PC-9 (cell line): ENCODE measurements around the gene TMEFF1. TPM values are rescaled to one million over a fixed set of nuclear protein-coding genes. Genes with fewer than 3 reads are reported as not detected.

Source experiments
- BruUV-seq: library from RNA; stranded (reverse); fragments of 400-500 nt; replicated peaks from 2 replicates; lab custom pipeline; 2021; lab: Mats Ljungman, UMichigan
- CTCF ChIA-PET: fragments of 300-600 bp; sonication (Branson Sonifier 250); formaldehyde crosslinking; loops from one replicate; lab custom pipeline; 2022; ENCODE audit warnings: antibody characterized with exemption; lab: Charles Lee
- POLR2A ChIA-PET: fragments of 300-600 bp; sonication (Branson Sonifier 250); formaldehyde crosslinking; loops from one replicate; lab custom pipeline; 2022; ENCODE audit warnings: antibody characterized with exemption; ENCODE audit not compliant: unreplicated experiment; lab: Charles Lee
- DNase-seq, 2 experiments: peaks; one replicate each; pipeline versions ENCODE4 v3.0.0 to v3.0.0-alpha.2; 2015 to 2022; ENCODE audit warnings: mixed read lengths in 1 of 2
- H2AFZ ChIP-seq: fragments of 200-600 bp; sonication (generic); 2 replicates; pipeline ENCODE4 v1.8.1; 2017; ENCODE audit warnings: antibody characterized with exemption
- H3F3A ChIP-seq: fragments of 200-600 bp; sonication (generic); 2 replicates; pipeline ENCODE4 v1.8.1; 2017; ENCODE audit warnings: antibody characterized with exemption, mild to moderate bottlenecking, low read depth; ENCODE audit not compliant: insufficient read depth
- H3K27ac ChIP-seq: fragments of 200-600 bp; sonication (generic); 2 replicates; pipeline ENCODE4 v1.6.1; 2016; ENCODE audit warnings: mixed run types
- H3K27me3 ChIP-seq: fragments of 200-600 bp; sonication (generic); 2 replicates; pipeline ENCODE4 v1.6.1; 2016; ENCODE audit warnings: low read depth, mixed run types; ENCODE audit not compliant: insufficient read depth
- H3K36me3 ChIP-seq: fragments of 200-600 bp; sonication (generic); 2 replicates; pipeline ENCODE4 v1.6.1; 2016; ENCODE audit warnings: low read depth, mixed run types
- H3K4me1 ChIP-seq: fragments of 200-600 bp; sonication (generic); replicated peaks from 2 replicates; pipeline ENCODE4 v1.6.1; 2016; ENCODE audit warnings: mixed run types; ENCODE audit not compliant: insufficient read depth
- H3K4me2 ChIP-seq: fragments of 200-600 bp; sonication (generic); 2 replicates; pipeline ENCODE4 v1.6.1; 2017; ENCODE audit warnings: mixed run types
- H3K4me3 ChIP-seq: fragments of 200-600 bp; sonication (generic); 2 replicates; pipeline ENCODE4 v1.6.1; 2016; ENCODE audit warnings: mixed run types
- H3K79me2 ChIP-seq: fragments of 200-600 bp; sonication (generic); 2 replicates; pipeline ENCODE4 v1.6.1; 2017; ENCODE audit warnings: low read depth, mixed run types
- H3K9me2 ChIP-seq: fragments of 200-600 bp; sonication (generic); 2 replicates; pipeline ENCODE4 v1.8.1; 2017; ENCODE audit warnings: mild to moderate bottlenecking; ENCODE audit not compliant: insufficient read depth
- H3K9me3 ChIP-seq: fragments of 200-600 bp; sonication (generic); 2 replicates; pipeline ENCODE4 v1.8.1; 2016; ENCODE audit warnings: low read depth; ENCODE audit not compliant: insufficient read depth
- H4K20me1 ChIP-seq: fragments of 200-600 bp; sonication (generic); 2 replicates; pipeline ENCODE4 v1.8.1; 2017; ENCODE audit not compliant: insufficient read depth
- EZH2 ChIP-seq: fragments of 200-600 bp; sonication (generic); IDR thresholded peaks from 2 replicates; pipeline ENCODE4 v1.8.0; 2017; ENCODE audit warnings: antibody characterized with exemption, low read depth
- intact Hi-C: fragments of 100-400 bp; cut with micrococcal nuclease; formaldehyde crosslinking; loops from one replicate; pipeline ENCODE4 v1.10.0; 2022; ENCODE audit not compliant: unreplicated experiment
- total RNA-seq: library from RNA; stranded (reverse); gene quantifications from 2 replicates; pipeline ENCODE4 v1.2.3, GENCODE V29; 2021
- TF ChIP-seq, protein P1 (sequence below): fragments of 200-600 bp; sonication (generic); conservative IDR thresholded peaks from 2 replicates; pipeline ENCODE4 v1.6.1; 2017; ENCODE audit warnings: mixed run types, antibody characterized with exemption, mild to moderate bottlenecking, moderate library complexity

The TMEFF1 gene
- total RNA-seq, 1 experiment from 2014 or later = 1.1 TPM

DNA sequence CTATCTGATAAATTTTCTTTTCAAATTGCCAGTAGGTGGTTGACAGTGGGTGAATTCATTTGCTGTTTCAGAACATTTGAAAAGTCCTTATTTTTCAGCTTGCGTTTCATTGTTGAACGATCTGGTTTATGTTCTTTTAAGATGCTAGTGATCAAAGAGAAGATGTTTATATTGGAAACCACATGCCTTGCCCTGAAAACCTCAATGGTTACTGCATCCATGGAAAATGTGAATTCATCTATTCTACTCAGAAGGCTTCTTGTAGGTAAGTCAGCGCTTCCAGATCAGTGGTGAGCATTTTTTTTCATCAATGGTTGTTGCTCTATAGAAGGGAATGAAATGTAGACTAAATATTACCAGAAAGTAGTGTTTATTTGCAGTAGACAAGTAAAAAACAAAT lies 88.3 kb downstream of the TMEFF1 start:
- intact Hi-C loops = no loop called here
- Histone ChIP-seq H3K79me2 (no peaks in the 10 kb centered on the region), H3K27me3 (no peaks in the 10 kb centered on the region), H3K9me2 (no peaks in the 10 kb centered on the region), H3K4me1 (no peaks in the 10 kb centered on the region), H2AFZ (no peak overlapping the region), H3K36me3 (no peaks in the 10 kb centered on the region), H3F3A (no peaks in the 10 kb centered on the region), H4K20me1 (no peaks in the 10 kb centered on the region), H3K9me3 (no peaks in the 10 kb centered on the region), H3K4me3 (no peak overlapping the region), H3K4me2 (no peak overlapping the region), H3K27ac (no peak overlapping the region)
- TF ChIP-seq, protein P1, sequence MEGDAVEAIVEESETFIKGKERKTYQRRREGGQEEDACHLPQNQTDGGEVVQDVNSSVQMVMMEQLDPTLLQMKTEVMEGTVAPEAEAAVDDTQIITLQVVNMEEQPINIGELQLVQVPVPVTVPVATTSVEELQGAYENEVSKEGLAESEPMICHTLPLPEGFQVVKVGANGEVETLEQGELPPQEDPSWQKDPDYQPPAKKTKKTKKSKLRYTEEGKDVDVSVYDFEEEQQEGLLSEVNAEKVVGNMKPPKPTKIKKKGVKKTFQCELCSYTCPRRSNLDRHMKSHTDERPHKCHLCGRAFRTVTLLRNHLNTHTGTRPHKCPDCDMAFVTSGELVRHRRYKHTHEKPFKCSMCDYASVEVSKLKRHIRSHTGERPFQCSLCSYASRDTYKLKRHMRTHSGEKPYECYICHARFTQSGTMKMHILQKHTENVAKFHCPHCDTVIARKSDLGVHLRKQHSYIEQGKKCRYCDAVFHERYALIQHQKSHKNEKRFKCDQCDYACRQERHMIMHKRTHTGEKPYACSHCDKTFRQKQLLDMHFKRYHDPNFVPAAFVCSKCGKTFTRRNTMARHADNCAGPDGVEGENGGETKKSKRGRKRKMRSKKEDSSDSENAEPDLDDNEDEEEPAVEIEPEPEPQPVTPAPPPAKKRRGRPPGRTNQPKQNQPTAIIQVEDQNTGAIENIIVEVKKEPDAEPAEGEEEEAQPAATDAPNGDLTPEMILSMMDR = no peak
- no peak for TF ChIP-seq EZH2
- no peak for DNase-seq
- ChIA-PET CTCF (no interaction called here), POLR2A (no interaction called here)
- BruUV-seq = no TSS peak

GRCh38 chr9:100567856-100568255 lies 94.9 kb downstream of the TMEFF1 start:
- Histone ChIP-seq H3F3A (no peaks in the 10 kb centered on the region), H3K27me3 (no peaks in the 10 kb centered on the region), H3K9me3 (no peaks in the 10 kb centered on the region), H4K20me1 (no peaks in the 10 kb centered on the region), H3K79me2 (no peaks in the 10 kb centered on the region), H3K9me2 (no peaks in the 10 kb centered on the region), H3K36me3 (no peaks in the 10 kb centered on the region), H3K4me2 (no peak overlapping the region), H3K4me3 (no peak overlapping the region), H2AFZ (no peak overlapping the region), H3K4me1 (no peaks in the 10 kb centered on the region), H3K27ac (no peak overlapping the region)
- intact Hi-C loops = no loop called here
- CTCF ChIA-PET = no interaction called here
- POLR2A ChIA-PET = no interaction called here
- no TSS peak for BruUV-seq
- no peak for DNase-seq
- TF ChIP-seq, protein P1 = no peak
- TF ChIP-seq EZH2 = no peak

GRCh38 chr9:100573655-100574260 lies 100.8 kb downstream of the TMEFF1 start:
- Histone ChIP-seq H3K9me3 (no peaks in the 10 kb centered on the region), H3K27me3 (no peaks in the 10 kb centered on the region), H3K79me2 (no peaks in the 10 kb centered on the region), H3K9me2 (no peaks in the 10 kb centered on the region), H3K4me1 (peaks cover 18% of the 10 kb centered on the region), H3F3A (peaks cover 15% of the 10 kb centered on the region; the same call in 1 of the 2 replicates), H2AFZ (no peak overlapping the region), H3K4me2 (no peak overlapping the region), H3K36me3 (no peaks in the 10 kb centered on the region), H3K27ac (no peak overlapping the region), H4K20me1 (no peaks in the 10 kb centered on the region), H3K4me3 (no peak overlapping the region)
- intact Hi-C loops = no loop called here
- no TSS peak for BruUV-seq
- no peak for TF ChIP-seq EZH2
- TF ChIP-seq, protein P1 = no peak
- ChIA-PET POLR2A (no interaction called here), CTCF (no interaction called here)
- no peak for DNase-seq
